ENCODE measurements around the gene DUSP6. TPM values are rescaled to one million over a fixed set of nuclear protein-coding genes. Genes with fewer than 3 reads are reported as not detected.

Gene DUSP6
- total and polyA plus RNA-seq, 2 of the 13 experiments (the other 11 are each of a cell fraction or from before 2014, with no cell fraction given) = 40.9 to 161 TPM

- TF ChIP-seq, protein P1, sequence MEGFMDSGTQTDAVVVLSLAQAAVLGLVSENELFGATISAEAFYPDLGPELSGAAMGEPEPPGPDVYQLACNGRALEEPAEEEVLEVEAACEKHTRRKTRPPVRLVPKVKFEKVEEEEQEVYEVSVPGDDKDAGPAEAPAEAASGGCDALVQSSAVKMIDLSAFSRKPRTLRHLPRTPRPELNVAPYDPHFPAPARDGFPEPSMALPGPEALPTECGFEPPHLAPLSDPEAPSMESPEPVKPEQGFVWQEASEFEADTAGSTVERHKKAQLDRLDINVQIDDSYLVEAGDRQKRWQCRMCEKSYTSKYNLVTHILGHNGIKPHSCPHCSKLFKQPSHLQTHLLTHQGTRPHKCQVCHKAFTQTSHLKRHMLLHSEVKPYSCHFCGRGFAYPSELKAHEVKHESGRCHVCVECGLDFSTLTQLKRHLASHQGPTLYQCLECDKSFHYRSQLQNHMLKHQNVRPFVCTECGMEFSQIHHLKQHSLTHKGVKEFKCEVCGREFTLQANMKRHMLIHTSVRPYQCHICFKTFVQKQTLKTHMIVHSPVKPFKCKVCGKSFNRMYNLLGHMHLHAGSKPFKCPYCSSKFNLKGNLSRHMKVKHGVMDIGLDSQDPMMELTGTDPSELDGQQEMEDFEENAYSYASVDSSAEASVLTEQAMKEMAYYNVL (CRISPR knock-in tag; IDR thresholded peaks at IDR 0.05; ENCODE audit: borderline replicate concordance) = no peak
- TF ChIP-seq TIGD3 (CRISPR knock-in tag; IDR thresholded peaks at IDR 0.05; ENCODE audit: borderline replicate concordance) = no peak
- TF ChIP-seq ZNF775 (CRISPR knock-in tag; IDR thresholded peaks at IDR 0.05; ENCODE audit: borderline replicate concordance) = no peak
- TF ChIP-seq ZMAT3 (CRISPR knock-in tag; conservative IDR thresholded peaks at IDR 0.05) = no peak; the same call in 1 of the 2 replicates
- TF ChIP-seq JDP2 (CRISPR knock-in tag; IDR thresholded peaks at IDR 0.05; ENCODE audit: borderline replicate concordance) = no peak
- TF ChIP-seq USF2 (IDR thresholded peaks at IDR 0.05; ENCODE audit: low read depth, low read length) = no peak
- TF ChIP-seq USF2 (CRISPR knock-in tag; IDR thresholded peaks at IDR 0.05; ENCODE audit: borderline replicate concordance) = no peak
- no peak for TF ChIP-seq SRSF1 (optimal IDR thresholded peaks at IDR 0.05; ENCODE audit: low read depth, low read length)
- TF ChIP-seq RCOR2 (CRISPR knock-in tag; IDR thresholded peaks at IDR 0.05) = peak; percentile 95
- TF ChIP-seq AGO1 (IDR thresholded peaks at IDR 0.05; ENCODE audit: low read depth, low read length, poor library complexity, severe bottlenecking) = no peak
- no peak for TF ChIP-seq GLI4 (CRISPR knock-in tag; IDR thresholded peaks at IDR 0.05; ENCODE audit: borderline replicate concordance)
- no peak for TF ChIP-seq SMAD9 (CRISPR knock-in tag; IDR thresholded peaks at IDR 0.05)
- TF ChIP-seq SP4 (CRISPR knock-in tag; IDR thresholded peaks at IDR 0.05) = no peak
- TF ChIP-seq ZNF550 (CRISPR knock-in tag; IDR thresholded peaks at IDR 0.05; ENCODE audit: borderline replicate concordance) = no peak
- TF ChIP-seq, protein P2, sequence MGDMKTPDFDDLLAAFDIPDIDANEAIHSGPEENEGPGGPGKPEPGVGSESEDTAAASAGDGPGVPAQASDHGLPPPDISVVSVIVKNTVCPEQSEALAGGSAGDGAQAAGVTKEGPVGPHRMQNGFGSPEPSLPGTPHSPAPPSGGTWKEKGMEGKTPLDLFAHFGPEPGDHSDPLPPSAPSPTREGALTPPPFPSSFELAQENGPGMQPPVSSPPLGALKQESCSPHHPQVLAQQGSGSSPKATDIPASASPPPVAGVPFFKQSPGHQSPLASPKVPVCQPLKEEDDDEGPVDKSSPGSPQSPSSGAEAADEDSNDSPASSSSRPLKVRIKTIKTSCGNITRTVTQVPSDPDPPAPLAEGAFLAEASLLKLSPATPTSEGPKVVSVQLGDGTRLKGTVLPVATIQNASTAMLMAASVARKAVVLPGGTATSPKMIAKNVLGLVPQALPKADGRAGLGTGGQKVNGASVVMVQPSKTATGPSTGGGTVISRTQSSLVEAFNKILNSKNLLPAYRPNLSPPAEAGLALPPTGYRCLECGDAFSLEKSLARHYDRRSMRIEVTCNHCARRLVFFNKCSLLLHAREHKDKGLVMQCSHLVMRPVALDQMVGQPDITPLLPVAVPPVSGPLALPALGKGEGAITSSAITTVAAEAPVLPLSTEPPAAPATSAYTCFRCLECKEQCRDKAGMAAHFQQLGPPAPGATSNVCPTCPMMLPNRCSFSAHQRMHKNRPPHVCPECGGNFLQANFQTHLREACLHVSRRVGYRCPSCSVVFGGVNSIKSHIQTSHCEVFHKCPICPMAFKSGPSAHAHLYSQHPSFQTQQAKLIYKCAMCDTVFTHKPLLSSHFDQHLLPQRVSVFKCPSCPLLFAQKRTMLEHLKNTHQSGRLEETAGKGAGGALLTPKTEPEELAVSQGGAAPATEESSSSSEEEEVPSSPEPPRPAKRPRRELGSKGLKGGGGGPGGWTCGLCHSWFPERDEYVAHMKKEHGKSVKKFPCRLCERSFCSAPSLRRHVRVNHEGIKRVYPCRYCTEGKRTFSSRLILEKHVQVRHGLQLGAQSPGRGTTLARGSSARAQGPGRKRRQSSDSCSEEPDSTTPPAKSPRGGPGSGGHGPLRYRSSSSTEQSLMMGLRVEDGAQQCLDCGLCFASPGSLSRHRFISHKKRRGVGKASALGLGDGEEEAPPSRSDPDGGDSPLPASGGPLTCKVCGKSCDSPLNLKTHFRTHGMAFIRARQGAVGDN (CRISPR knock-in tag; IDR thresholded peaks at IDR 0.05) = no peak
- no peak for TF ChIP-seq PAF1 (CRISPR knock-in tag; IDR thresholded peaks at IDR 0.05)
- TF ChIP-seq KLF9 (CRISPR knock-in tag; IDR thresholded peaks at IDR 0.05; ENCODE audit: low read depth) = no peak
- TF ChIP-seq ZNF263 (CRISPR knock-in tag; IDR thresholded peaks at IDR 0.05) = no peak
- TF ChIP-seq ZFP36L1 (CRISPR knock-in tag; IDR thresholded peaks at IDR 0.05) = no peak
- no peak for TF ChIP-seq HOXA3 (CRISPR knock-in tag; IDR thresholded peaks at IDR 0.05)
- no peak for TF ChIP-seq ZNF430 (CRISPR knock-in tag; IDR thresholded peaks at IDR 0.05)
- TF ChIP-seq JUND (CRISPR knock-in tag; IDR thresholded peaks at IDR 0.05) = no peak
- TF ChIP-seq ZNF205 (CRISPR knock-in tag; IDR thresholded peaks at IDR 0.05) = 0 out of 2 replicates have a peak, but pooled peaks have one; percentile 31
Measured at GRCh38 chr12:89344862-89345202, 7.5 kb downstream of the DUSP6 start (continued).
